Vagina (tissue), 2 donors: ENCODE results near the gene LTB4R2.

Source experiments
- CTCF ChIP-seq, 3 experiments: fragments of 450-650 bp in 2 of 3; fragments of 200-600 bp in 1 of 3; sonication (generic) in 1 of 3; IDR thresholded peaks; one replicate each; pipeline ENCODE4 v1.5.1; 2017 to 2019; ENCODE audit warnings: antibody characterized with exemption in 3 of 3, mild to moderate bottlenecking in 2 of 3, moderate library complexity in 2 of 3
- POLR2A ChIP-seq, 2 donors: fragments of 450-650 bp; IDR thresholded peaks; one replicate each; pipeline ENCODE4 v1.6.1; 2017; ENCODE audit warnings: antibody characterized with exemption in 2 of 2, mild to moderate bottlenecking in 2 of 2, moderate library complexity in 2 of 2

GRCh38 chr14:24281636-24282035, 28.3 kb upstream of the LTB4R2 start:
- TF ChIP-seq CTCF (IDR thresholded peaks at IDR 0.05), result no peak
- TF ChIP-seq POLR2A (IDR thresholded peaks at IDR 0.05), result no peak
